WTC11 (cell line): ENCODE measurements around the gene NUDT3.
"Not testable (repeated sequence)": the region's sequence is repeated elsewhere in the genome, so short reads cannot be mapped to it uniquely, and the experiment has no call there.

ENCODE experiments used
- AFF4 ChIP-seq: sonication (generic); formaldehyde crosslinking; IDR thresholded peaks from 2 replicates; pipeline ENCODE4 v1.8.1; 2023; ENCODE audit warnings: mild to moderate bottlenecking, missing genetic modification reagents, borderline replicate concordance
- ARID4B ChIP-seq: sonication (generic); formaldehyde crosslinking; IDR thresholded peaks from 2 replicates; pipeline ENCODE4 v1.8.0; 2023; ENCODE audit warnings: missing genetic modification reagents, mild to moderate bottlenecking, borderline replicate concordance
- CTCF ChIP-seq: fragments of 200-600 bp; IDR thresholded peaks from 2 replicates; pipeline ENCODE4 v1.8.0; 2022; ENCODE audit warnings: antibody characterized with exemption
- E2F1 ChIP-seq: sonication (generic); formaldehyde crosslinking; IDR thresholded peaks from 2 replicates; pipeline ENCODE4 v1.8.0; 2022; ENCODE audit warnings: mild to moderate bottlenecking, missing genetic modification reagents
- GABPB1 ChIP-seq: sonication (generic); formaldehyde crosslinking; IDR thresholded peaks from 2 replicates; pipeline ENCODE4 v1.8.1; 2023; ENCODE audit warnings: mild to moderate bottlenecking, missing genetic modification reagents
- IRF1 ChIP-seq: sonication (generic); formaldehyde crosslinking; IDR thresholded peaks from 2 replicates; pipeline ENCODE4 v1.8.0; 2023; ENCODE audit warnings: missing genetic modification reagents
- SP1 ChIP-seq: sonication (generic); formaldehyde crosslinking; conservative IDR thresholded peaks from 2 replicates; pipeline ENCODE4 v1.8.1; 2022; ENCODE audit warnings: missing genetic modification reagents
- TEAD4 ChIP-seq: sonication (generic); formaldehyde crosslinking; IDR thresholded peaks from 2 replicates; pipeline ENCODE4 v1.8.0; 2022; ENCODE audit warnings: mild to moderate bottlenecking, missing genetic modification reagents
- USF2 ChIP-seq: sonication (generic); formaldehyde crosslinking; IDR thresholded peaks from 2 replicates; pipeline ENCODE4 v1.8.1; 2023; ENCODE audit warnings: mild to moderate bottlenecking, missing genetic modification reagents, moderate library complexity
- ZNF121 ChIP-seq: sonication (generic); formaldehyde crosslinking; IDR thresholded peaks from 2 replicates; pipeline ENCODE4 v1.8.0; 2023; ENCODE audit warnings: missing genetic modification reagents
- ZNF232 ChIP-seq: sonication (generic); formaldehyde crosslinking; IDR thresholded peaks from 2 replicates; pipeline ENCODE4 v1.8.0; 2022; ENCODE audit warnings: mild to moderate bottlenecking, missing genetic modification reagents

GRCh38 chr6:34324221-34324620 is 68.2 kb downstream of the NUDT3 start:
- not testable (repeated sequence) for TF ChIP-seq CTCF; ZNF232 (CRISPR knock-in tag); SP1 (CRISPR knock-in tag); AFF4 (CRISPR knock-in tag); USF2 (CRISPR knock-in tag); ZNF121 (CRISPR knock-in tag); TEAD4; ARID4B (CRISPR knock-in tag); IRF1 (CRISPR knock-in tag); E2F1 (CRISPR knock-in tag); GABPB1 (CRISPR knock-in tag)
